GM23248 (cell line): ENCODE results near the gene HTT. TPM values are rescaled to one million over a fixed set of nuclear protein-coding genes. Genes with fewer than 3 reads are reported as not detected.

Experiments used
- DNase-seq: peaks from one replicate; pipeline ENCODE4 v3.0.0-alpha.2; 2015
- H2AFZ ChIP-seq: fragments of 200-600 bp; sonication (generic); 2 replicates; pipeline ENCODE4 v1.6.1; 2016; ENCODE audit warnings: antibody characterized with exemption
- H3F3A ChIP-seq: fragments of 200-600 bp; sonication (generic); 2 replicates; pipeline ENCODE4 v1.6.1; 2016; ENCODE audit warnings: mild to moderate bottlenecking, antibody characterized with exemption, mixed run types; ENCODE audit not compliant: insufficient read depth
- H3K27ac ChIP-seq: fragments of 200-600 bp; sonication (generic); 2 replicates; pipeline ENCODE4 v1.5.1; 2016; ENCODE audit warnings: mild to moderate bottlenecking
- H3K27me3 ChIP-seq: fragments of 200-600 bp; sonication (generic); replicated peaks from 2 replicates; pipeline ENCODE4 v1.6.1; 2016; ENCODE audit warnings: mild to moderate bottlenecking; ENCODE audit not compliant: insufficient read depth
- H3K36me3 ChIP-seq: fragments of 200-600 bp; sonication (generic); 2 replicates; pipeline ENCODE4 v1.6.1; 2016; ENCODE audit warnings: low read depth, mild to moderate bottlenecking
- H3K4me1 ChIP-seq: fragments of 200-600 bp; sonication (generic); 2 replicates; pipeline ENCODE4 v1.6.1; 2016; ENCODE audit warnings: mild to moderate bottlenecking; ENCODE audit not compliant: insufficient read depth
- H3K4me2 ChIP-seq: fragments of 200-600 bp; sonication (generic); one replicate; pipeline ENCODE4 v1.6.1; 2016; ENCODE audit warnings: mild to moderate bottlenecking; ENCODE audit not compliant: unreplicated experiment
- H3K4me3 ChIP-seq: fragments of 200-600 bp; sonication (generic); 2 replicates; pipeline ENCODE4 v1.5.1; 2016; ENCODE audit warnings: mild to moderate bottlenecking
- H3K79me2 ChIP-seq: fragments of 200-600 bp; sonication (generic); 2 replicates; pipeline ENCODE4 v1.6.1; 2016; ENCODE audit warnings: mild to moderate bottlenecking; ENCODE audit not compliant: insufficient read depth
- H3K9ac ChIP-seq: fragments of 200-600 bp; sonication (generic); 2 replicates; pipeline ENCODE4 v1.6.1; 2016; ENCODE audit warnings: mild to moderate bottlenecking
- H3K9me2 ChIP-seq: fragments of 200-600 bp; sonication (generic); 2 replicates; pipeline ENCODE4 v1.6.1; 2016; ENCODE audit warnings: mixed run types, mild to moderate bottlenecking, moderate library complexity; ENCODE audit not compliant: insufficient read depth
- H3K9me3 ChIP-seq: fragments of 200-600 bp; sonication (generic); one replicate; pipeline ENCODE4 v1.6.1; 2017; ENCODE audit warnings: low read depth
- H4K20me1 ChIP-seq: fragments of 200-600 bp; sonication (generic); 2 replicates; pipeline ENCODE4 v1.6.0; 2016; ENCODE audit not compliant: insufficient read depth
- EZH2 ChIP-seq: fragments of 200-600 bp; sonication (generic); IDR thresholded peaks from 2 replicates; pipeline ENCODE4 v1.6.1; 2018; ENCODE audit warnings: antibody characterized with exemption, mild to moderate bottlenecking; ENCODE audit not compliant: insufficient read depth, poor library complexity, severe bottlenecking
- EZH2phosphoT487 ChIP-seq: fragments of 200-600 bp; sonication (generic); IDR thresholded peaks from 2 replicates; pipeline ENCODE4 v1.6.1; 2018; ENCODE audit warnings: antibody characterized with exemption, moderate library complexity, mild to moderate bottlenecking, low read depth; ENCODE audit not compliant: insufficient read depth
- WGBS, 2 experiments: methylation state at CpG; one replicate each; pipeline ENCODE4 v1.1.6; 2015 to 2017; ENCODE audit warnings: low lambda C conversion rate in 2 of 2, low coverage in 1 of 2; ENCODE audit errors: missing lambda C conversion rate in 2 of 2; 5-methylcytosine and 5-hydroxymethylcytosine counted together
- in situ Hi-C: fragments of 300-500 bp; cut with MboI; formaldehyde crosslinking; loops from 2 replicates; pipeline ENCODE4 v1.15.0; 2020
- polyA plus RNA-seq: library from polyadenylated mRNA; unstranded; fragments of >200 nt; fragmentation: Nextera tagmentation; extraction: Ambion mirVana; gene quantifications from 2 replicates; pipeline ENCODE4 v1.2.1, GENCODE V29; 2016
- total RNA-seq: library from RNA; depleted of rRNA; stranded (reverse); fragments of >200 nt; shearing (Covaris generic); gene quantifications from 2 replicates; pipeline ENCODE4 v1.2.3, GENCODE V29; 2014

Gene HTT
- total and polyA plus RNA-seq, 2 experiments from 2014 or later = 8.2 to 26.5 TPM

DNA sequence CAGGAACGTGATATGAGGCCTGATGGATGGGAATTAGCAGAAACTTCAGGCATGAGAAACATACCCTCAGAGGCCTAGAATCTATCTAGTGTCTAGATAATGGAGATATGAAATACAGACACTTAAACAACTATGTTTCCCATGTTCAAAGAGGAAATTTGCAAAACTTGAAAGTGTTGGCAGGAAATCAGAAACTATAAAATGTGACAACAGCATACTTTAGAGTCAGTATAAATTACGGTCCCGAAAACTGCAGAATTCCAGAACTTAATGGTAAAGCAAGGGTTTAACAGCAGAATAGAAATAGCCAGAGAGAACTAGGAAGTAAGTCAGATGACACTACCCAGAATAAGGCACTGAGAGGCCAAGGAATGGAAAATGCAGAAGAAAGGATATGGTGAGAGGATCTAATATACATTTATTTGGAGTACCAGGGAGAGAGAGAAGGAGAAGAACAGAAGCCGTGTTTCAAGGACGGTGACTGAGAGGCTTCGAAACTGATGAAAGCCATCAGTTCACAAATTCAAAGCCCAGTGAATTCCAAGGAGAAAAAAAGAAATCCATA lies 7.6 kb upstream of the HTT start:
- no peaks in the 10 kb centered on the region for H3K36me3 ChIP-seq
- H3K9me2 ChIP-seq = no peaks in the 10 kb centered on the region
- WGBS, 2 experiments = 73 to 74% methylated on average over 6 of the region's 6 CpGs
- no peaks in the 10 kb centered on the region for H3K9me3 ChIP-seq
- in situ Hi-C loops = no loop called here
- H3K27me3 ChIP-seq = no peaks in the 10 kb centered on the region
- peaks cover 6% of the 10 kb centered on the region for H3F3A ChIP-seq
- TF ChIP-seq EZH2 = no peak
- no peak for TF ChIP-seq EZH2phosphoT487
- no peak overlapping the region for H2AFZ ChIP-seq
- DNase-seq = no peak
- H3K79me2 ChIP-seq = no peaks in the 10 kb centered on the region
- H3K27ac ChIP-seq = no peak overlapping the region
- H3K9ac ChIP-seq = no peak overlapping the region
- H4K20me1 ChIP-seq = no peaks in the 10 kb centered on the region
- H3K4me3 ChIP-seq = no peak overlapping the region
- H3K4me2 ChIP-seq = no peak overlapping the region
- H3K4me1 ChIP-seq = peaks cover 8% of the 10 kb centered on the region

DNA sequence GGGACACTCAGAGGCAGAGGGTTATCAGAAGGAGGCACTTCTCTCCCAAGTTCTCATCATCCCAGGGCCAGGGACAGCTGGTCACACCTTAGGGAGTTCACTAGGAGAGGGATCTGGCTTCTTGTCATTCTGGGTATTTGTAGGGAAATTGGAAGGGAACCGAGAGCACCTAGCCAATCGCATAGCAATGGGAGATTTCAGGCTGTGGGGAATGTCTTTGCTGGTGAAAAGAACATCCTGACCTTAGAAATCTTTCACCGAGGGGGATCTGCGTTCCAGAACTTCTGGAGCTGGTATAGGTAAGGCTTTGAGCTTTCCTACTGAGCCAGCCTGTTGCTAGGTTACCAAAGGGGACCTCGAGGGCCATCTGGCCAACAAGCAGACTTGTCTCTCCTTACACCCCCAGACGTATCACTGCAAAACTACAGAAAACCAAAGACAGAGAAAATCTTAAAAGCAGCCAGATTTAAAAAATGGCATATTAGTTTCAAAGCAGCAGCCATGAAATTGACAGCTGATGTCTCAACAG lies 6.9 kb upstream of the HTT start:
- 56 to 72% methylated on average over 6 of the region's 6 CpGs for WGBS, 2 experiments
- in situ Hi-C loops = no loop called here
- H3F3A ChIP-seq = peaks cover 6% of the 10 kb centered on the region
- H3K4me3 ChIP-seq = no peak overlapping the region
- no peak for TF ChIP-seq EZH2
- TF ChIP-seq EZH2phosphoT487 = no peak
- H3K9ac ChIP-seq = no peak overlapping the region
- no peaks in the 10 kb centered on the region for H3K79me2 ChIP-seq
- no peak for DNase-seq
- H3K27ac ChIP-seq = no peak overlapping the region
- no peaks in the 10 kb centered on the region for H4K20me1 ChIP-seq
- H3K9me3 ChIP-seq = no peaks in the 10 kb centered on the region
- peaks cover 8% of the 10 kb centered on the region for H3K4me1 ChIP-seq
- H3K9me2 ChIP-seq = no peaks in the 10 kb centered on the region
- H3K27me3 ChIP-seq = no peaks in the 10 kb centered on the region
- H3K36me3 ChIP-seq = no peaks in the 10 kb centered on the region
- no peak overlapping the region for H3K4me2 ChIP-seq
- no peak overlapping the region for H2AFZ ChIP-seq

DNA sequence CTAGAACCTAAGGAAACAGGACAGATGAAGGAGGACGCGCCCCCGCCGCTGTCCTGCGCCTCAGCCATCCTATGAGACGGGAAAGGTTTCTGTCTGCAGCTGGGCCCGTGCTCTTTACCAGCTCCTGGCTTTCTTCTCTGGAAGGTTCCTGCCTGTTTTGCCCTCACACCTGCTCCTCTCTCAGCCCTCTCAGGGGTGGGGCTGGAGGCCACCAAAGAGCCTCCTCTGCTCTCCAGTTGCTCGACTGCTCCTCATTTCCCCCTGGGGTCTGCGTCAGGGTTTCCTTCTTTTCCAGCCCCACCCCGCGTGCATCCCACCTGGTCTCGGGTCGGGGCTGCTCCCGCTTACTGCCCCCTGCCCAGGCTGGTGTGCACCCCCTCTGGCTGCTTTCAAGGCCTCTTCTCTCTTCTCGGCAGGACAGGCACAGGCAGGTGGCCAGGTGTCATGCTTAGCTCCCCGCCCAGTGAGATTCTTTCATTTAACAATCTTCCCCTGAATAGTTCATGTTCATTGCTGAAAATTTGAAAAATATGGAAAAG lies 4.8 kb upstream of the HTT start:
- Histone ChIP-seq H3F3A (peaks cover 6% of the 10 kb centered on the region), H3K9ac (no peak overlapping the region), H3K27me3 (no peaks in the 10 kb centered on the region), H4K20me1 (no peaks in the 10 kb centered on the region), H3K36me3 (no peaks in the 10 kb centered on the region), H3K4me1 (peaks cover 8% of the 10 kb centered on the region), H2AFZ (no peak overlapping the region), H3K27ac (no peak overlapping the region), H3K9me3 (no peaks in the 10 kb centered on the region), H3K79me2 (no peaks in the 10 kb centered on the region), H3K4me3 (no peak overlapping the region), H3K4me2 (no peak overlapping the region), H3K9me2 (no peaks in the 10 kb centered on the region)
- no peak for TF ChIP-seq EZH2
- TF ChIP-seq EZH2phosphoT487 = no peak
- in situ Hi-C loops = no loop called here
- 78 to 79% methylated on average over 15 to 16 of the region's 16 CpGs for WGBS, 2 experiments
- DNase-seq = no peak

DNA sequence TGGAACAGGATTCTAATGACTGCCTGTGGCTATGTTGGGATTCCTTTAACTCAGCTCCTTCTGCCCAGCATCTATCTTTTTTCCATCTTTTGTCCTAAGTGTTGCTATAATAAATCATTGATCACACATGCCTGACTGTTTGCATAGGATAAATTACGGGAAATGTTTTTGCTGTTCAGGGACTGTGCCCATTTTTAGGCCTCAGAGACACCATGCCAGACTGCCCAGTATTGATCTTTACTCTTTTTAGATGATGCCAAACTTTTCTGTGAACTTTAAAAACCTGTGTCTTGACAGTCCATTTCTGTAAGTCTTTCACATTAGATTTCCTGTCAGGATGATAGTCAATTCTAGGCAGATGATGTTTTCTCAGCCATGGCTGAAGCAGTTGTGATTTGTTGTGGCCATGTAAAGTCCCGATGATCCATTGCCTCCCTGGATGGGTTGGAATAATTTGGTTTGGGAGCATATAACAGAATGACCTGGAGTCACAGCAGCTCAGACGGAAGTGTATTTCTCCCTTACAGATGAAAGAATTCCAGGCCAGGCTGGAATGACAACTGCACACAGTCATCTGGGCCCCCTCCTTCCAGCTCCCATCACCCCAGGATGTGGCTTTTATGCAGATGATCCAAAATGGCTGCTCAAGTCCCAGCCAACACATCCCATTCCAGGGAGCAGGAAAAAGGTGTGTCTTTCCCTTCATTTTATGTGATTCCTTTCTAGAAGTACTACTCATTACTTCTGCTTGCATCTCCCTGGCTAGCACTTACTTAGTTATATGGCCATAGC lies 3.6 kb upstream of the HTT start:
- peak; percentile 52 for DNase-seq
- Histone ChIP-seq H2AFZ (peak overlapping the region; percentile 74), H3K27me3 (no peaks in the 10 kb centered on the region), H3K9me2 (no peaks in the 10 kb centered on the region), H3K27ac (peak overlapping the region; percentile 43), H3K4me1 (peaks cover 8% of the 10 kb centered on the region), H3F3A (peaks cover 9% of the 10 kb centered on the region), H3K9me3 (no peaks in the 10 kb centered on the region), H3K4me3 (no peak overlapping the region), H3K36me3 (no peaks in the 10 kb centered on the region), H3K9ac (no peak overlapping the region), H3K79me2 (peaks cover 7% of the 10 kb centered on the region), H4K20me1 (no peaks in the 10 kb centered on the region), H3K4me2 (no peak overlapping the region)
- 52 to 65% methylated on average over 3 of the region's 3 CpGs for WGBS, 2 experiments
- in situ Hi-C loops = no loop called here
- TF ChIP-seq EZH2phosphoT487 (no peak), EZH2 (no peak)
